G401.6 (cell line): ENCODE results near the gene CFAP61.
"Not testable (repeated sequence)": the region's sequence is repeated elsewhere in the genome, so short reads cannot be mapped to it uniquely, and the experiment has no call there.

ENCODE experiments used
- FAIRE-seq: peaks from 2 replicates; lab custom pipeline; 2012; peaks lifted over from hg19 to GRCh38; lab: Jason Lieb, UNC

CFAP61 gene

DNA sequence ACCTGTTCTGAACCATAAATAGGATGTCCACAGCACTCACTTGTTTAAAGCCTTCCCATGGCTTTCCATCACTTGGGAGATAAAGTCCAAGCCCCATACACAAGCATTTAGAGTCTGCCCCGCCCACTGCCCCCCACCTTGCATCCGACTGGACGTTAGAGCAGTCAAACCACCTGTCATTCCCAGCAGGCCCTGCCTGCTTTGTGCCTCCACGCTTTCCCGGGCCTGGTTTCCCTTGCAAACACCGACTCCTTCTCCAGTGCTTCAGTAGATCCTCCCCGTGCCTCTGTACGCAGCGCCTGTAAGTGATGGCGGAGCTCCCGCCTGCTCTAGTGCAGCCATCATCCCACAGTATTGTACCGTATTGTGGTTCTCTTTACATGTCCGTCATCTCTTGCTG lies 277.2 kb downstream of the CFAP61 start:
- no peak for FAIRE-seq

DNA sequence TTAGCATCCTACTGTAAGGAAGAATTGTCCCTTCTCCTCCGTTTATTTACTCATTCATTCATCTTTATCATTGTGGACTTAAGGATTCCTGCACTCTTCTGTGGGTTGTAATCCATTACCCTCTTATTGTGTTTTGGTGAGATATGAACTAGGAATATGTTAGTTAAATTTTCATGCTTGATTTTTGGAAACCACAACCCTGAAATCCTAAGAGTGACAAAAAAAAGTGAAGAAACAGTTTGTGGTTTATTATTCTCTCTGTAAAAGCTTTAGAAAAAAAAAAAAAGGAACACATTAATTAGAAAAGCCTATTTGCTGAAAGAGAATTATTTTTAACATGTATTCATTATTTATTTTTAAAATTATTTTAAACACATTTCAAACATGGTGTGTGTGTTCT lies 278.8 kb downstream of the CFAP61 start:
- no peak for FAIRE-seq

DNA sequence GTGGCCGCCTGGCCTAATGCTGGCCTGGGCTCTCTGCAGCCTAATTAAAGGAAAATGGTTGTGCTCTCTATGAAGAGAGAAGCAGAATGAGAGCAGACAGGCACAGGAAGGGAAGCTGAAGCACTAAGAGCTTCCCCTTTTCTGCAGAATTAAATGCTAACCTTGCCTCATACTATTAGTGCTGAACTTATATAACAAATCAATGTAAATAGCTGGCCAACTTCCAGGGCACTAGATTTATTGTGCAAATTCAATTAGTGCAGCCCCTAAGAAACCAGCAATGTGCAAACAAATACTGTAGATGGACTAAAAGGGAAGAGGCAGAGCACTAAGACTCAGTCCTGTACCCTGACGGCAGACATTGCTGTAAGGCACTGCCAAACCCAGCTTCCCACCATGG lies 279.5 kb downstream of the CFAP61 start:
- FAIRE-seq, result no peak

DNA sequence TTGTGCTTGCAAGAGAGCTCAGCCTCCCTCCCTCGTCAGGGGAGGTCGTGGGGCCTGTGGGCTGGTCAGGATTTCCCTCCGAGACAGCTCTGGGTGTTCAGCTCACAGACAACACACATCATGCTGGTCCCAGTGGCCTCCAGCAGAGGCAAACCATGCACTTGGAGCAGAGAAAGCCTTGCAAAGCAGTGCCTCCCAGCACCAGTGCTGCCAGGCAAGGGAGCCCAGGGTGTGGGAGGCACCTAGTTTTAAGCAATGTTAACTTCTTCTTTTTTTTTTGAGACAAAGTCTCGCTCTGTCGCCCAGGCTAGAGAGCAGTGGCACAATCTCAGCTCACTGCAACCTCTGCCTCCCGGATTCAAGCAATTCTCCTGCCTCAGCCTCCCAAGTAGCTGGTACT lies 281.5 kb downstream of the CFAP61 start:
- no peak for FAIRE-seq

DNA sequence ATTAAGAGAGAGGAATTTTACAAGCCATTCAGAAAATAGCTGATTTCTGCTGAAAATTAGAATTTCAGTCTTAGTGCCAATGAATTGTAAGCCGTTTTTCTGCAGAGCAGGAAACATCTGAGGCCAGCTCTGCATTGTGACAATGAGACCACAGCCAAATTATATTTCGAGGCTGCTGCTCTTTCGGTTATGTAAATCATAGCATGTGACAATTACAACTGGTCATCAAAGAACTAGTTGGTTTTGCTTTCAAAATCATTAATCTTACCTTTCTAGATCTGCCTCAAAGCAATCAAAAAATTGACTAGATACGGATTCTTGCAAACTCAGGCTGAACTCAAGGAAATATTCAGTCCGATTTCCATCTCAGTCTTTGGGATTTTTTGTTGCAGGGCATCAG lies 282.2 kb downstream of the CFAP61 start:
- no peak for FAIRE-seq

DNA sequence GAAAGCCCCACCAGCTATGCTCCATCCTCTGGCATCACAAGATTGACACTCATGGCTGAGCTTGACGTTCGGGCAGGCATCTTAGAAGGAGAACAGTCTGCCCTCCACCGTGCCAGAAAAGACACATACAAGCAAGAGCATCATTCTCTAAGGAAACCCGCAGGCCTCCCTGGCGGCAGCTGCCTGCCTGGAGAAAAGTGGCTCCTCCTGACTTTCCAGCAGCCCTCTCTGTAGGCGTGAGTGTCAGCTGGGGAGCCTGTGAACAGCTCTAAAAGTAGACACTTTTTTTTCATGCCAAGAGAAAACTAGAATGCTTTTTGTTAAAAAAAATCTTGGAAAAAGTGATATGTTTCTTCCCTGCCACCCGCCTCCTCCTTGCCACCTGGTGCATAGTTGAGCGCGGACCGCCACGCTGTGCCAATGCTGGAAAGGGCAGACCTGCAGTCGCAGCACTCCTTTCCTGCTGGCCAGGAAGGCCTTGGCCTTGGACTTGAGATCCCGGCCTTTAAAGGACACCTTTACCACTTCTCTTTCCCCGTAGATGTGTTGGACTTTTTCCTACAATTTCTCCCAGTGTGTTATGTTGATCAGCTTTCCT lies 285.9 kb downstream of the CFAP61 start:
- FAIRE-seq, result no peak

DNA sequence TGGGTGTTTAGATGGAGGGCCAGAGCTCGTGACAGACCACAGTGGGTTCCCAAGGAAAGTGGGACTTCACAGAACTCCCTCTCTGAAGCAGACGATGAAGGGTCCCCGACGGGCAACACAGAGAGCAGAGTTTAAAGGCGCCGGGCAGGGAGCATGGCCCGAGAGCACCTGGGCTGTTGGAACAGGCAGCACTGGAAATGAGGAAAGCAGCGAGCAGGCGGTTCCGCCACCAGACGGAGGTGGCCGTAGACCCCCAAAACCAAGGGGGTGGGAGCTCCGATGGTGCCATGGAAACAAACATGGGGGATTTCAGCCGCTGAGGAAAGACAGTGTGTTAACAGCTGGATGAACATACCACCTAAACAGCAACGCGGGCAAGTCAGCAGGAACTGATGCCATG lies 288.1 kb downstream of the CFAP61 start:
- no peak for FAIRE-seq

DNA sequence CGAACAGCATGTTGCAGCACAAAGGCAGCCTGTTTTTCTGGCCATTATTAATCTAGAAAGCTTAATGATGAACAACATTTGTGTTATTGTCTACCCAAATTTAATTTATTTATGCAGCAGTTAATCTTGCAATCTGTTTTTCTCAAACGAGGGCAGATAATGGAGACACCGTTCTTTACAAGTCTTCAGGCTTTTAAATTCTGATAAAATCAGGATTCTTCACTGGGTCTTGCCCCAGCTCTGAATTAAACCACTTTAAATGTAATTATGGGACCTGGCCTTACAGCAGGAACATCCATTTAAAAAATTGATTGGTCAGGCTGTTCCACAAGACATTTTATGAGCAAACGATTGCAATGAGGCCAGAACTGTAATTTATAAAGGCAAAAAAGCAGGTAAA lies 289.0 kb downstream of the CFAP61 start:
- no peak for FAIRE-seq

DNA sequence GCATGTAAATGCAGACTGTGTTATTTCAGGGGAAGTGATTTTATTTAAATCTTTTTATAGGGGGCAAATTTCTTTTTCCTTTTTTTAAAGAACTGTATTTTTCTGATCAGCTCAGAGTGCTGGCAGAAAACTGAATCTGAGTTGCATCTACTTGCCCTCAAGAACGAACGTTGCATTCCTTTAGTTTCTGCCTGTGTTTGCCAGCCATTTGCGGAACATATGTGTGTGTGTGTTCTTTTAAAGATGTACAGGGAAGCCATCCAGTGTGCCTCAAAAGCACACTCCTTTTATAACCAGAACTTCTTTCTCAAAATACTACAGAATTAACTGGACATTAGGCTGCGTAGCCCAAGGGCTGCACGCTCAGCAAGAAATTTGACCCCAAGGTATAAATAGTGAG lies 289.7 kb downstream of the CFAP61 start:
- no peak for FAIRE-seq

DNA sequence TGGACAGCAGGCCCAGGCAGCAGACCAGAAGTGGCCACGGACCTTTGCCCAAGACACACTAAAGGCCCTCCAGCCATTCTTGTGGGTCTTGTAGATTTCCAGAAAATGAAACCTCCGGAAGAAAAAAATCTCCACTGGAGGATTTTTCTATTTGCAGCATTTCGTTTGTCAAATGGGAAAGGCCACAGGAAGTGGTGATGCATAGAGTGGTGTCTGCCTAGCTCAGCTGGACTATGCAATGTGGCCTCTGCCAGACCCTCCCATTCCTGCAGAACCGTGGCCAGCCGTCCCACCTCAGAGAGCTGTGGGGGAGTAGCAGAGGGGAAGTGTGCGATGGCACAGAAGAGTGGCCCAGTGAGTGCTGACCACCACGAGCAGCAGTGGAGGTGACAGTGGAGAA lies 291.6 kb downstream of the CFAP61 start:
- no peak for FAIRE-seq

DNA sequence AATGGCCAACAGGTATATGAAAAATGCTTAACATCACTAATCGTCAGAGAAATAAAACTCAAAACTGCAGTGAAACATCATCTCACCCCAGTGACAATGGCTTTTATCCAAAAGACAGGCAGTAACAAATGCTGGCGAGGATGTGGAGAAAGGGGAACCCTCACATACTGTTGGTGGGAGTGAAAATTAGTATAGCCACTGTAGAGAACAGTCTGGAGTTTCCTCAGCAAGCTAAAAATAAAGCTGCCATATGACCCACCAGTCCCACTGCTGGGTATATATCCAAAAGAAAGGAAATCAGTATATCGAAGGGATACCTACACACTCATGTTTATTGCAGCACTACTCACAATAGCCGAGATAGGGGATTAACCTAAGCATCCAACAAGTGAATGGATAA lies 292.1 kb downstream of the CFAP61 start:
- FAIRE-seq, result no peak

DNA sequence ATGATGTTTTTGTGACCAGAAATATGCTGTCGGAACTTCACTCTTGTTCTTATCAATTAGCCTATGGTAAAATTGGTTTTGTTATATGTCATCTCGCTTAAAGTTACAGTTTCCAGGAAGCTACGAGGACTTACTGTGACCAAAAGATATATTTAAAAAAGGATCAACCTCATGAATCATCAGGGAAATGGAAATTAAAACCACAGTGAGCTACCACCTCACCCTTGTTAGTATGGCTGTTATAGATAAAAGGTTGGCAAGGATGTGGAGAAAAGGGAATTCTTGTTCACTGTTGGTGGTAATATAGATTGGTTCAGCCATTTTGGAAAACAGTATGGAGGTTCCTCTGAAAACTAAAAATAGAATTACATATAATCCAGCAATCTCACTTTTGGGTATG lies 301.2 kb downstream of the CFAP61 start:
- FAIRE-seq, result no peak

DNA sequence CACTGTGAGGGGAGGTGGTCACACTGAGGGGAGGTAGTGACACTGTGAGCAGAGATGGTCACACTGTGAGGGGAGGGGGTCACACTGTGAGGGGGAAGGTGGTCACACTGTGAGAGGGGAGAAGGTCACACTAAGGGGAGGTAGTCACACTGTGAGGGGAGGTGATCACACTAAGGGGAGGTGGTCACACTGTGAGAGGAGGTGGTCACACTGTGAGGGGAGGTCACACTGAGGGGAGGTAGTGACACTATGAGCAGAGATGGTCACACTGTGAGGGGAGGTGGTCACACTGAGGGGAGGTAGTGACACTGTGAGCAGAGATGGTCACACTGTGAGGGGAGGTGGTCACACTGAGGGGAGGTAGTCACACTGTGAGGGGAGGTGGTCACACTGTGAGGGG lies 303.2 kb downstream of the CFAP61 start:
- not testable (repeated sequence) for FAIRE-seq

DNA sequence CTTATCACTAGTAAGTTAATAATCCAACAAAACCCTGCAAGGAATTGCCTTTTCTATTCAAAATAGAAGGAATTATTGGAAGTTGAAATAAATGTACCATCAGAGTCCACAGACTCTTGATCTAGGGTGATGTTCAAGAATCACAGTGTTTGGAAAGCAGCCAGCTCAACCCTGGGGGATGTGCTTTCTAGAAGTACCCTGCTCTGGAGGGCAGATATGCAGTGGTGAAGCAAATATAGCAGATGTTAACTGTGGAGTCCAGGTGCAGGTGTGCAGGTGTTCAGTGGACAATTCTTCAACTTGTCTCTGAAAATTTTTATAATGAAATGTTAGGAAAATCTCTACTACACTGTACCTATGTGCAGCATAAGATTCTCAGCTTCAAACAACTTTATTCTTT lies 306.5 kb downstream of the CFAP61 start:
- no peak for FAIRE-seq

DNA sequence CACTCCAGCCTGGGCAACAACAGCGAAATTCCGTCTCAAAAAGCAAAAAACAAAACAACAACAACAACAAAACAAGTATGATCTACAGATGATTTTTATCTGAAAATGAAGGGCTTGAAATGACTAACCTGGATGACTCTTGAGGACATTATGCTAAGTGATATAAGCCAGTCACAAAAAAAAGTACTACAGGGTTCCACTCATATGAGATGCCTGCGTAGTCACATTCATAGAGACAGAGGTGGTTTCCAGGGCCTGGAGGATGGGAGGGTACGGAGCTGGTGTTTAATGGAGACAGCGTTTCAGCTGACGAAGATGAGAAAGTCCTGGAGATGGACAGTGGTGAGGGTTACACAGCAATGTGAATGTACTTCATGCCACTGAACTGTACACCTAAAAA lies 307.3 kb downstream of the CFAP61 start:
- no peak for FAIRE-seq

DNA sequence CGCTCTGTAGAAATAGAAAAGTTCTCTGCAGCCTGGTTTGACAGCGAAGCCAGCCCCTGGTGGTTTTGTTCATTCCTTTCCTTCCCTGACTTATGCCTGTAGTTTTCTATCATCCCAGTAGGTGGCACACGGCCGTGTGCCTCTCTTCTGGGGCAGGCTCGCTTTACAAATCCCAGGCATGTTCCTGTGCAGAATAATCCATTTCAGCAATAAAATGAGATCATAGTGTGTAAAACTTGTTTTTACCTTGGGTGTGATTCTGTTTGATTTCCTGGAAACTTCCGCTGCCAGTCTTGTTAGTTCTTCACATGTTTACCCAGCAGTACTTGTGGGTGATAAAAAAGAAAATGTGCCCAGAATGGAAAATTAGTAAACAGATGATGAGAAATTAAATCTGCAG lies 308.1 kb downstream of the CFAP61 start:
- FAIRE-seq, result peak; percentile 86

DNA sequence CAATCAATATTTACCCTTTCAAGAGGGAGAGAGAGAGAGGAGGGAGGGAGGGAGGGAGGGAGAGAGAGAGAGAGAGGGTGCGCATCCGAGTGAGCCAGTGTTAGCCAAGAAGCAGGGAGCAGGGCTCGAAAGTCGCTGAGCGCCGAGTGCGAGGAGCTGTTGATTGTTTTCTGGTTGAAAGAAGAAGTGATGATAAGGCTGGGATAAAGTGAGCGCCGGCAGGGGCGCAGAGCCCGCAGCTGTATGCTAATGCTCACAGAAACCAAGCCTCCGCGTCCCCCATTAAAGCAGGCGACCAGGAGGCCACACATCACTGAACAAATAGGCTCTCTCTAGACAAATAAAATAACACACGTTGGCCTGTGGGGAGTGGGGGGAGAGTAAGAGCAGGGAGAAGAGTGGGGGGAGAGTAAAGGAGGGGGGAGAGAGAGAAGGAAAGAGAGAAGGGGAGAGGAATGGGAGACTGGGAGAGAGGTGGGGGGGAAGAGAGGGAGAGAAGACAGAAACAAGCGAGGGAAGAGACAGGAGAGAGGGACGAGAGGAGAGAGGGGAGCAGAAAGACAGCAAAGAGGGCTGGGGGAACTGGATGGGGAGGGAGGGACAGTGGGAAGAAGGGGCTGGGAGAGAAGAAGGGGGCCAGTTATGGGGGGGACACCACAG lies 310.6 kb downstream of the CFAP61 start:
- no peak for FAIRE-seq

DNA sequence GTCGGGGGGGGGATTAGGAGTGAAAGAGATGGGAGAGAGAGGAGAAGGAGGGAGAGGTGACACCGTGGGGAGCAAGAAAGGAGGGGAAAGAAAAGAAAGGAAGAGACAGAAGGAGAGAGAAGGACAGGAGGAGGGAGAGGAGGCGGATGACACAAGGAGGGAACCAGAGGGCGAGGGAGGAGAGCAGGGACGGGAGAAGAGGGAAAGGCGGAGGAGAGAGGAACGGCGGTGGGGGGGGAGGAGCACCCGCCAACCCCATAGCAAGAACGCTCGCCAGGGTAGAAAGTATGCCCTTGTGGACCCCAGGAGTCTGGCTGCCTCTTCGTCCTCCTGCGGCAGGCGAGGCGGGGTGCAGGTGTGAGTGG lies 311.1 kb downstream of the CFAP61 start:
- FAIRE-seq, result no peak

DNA sequence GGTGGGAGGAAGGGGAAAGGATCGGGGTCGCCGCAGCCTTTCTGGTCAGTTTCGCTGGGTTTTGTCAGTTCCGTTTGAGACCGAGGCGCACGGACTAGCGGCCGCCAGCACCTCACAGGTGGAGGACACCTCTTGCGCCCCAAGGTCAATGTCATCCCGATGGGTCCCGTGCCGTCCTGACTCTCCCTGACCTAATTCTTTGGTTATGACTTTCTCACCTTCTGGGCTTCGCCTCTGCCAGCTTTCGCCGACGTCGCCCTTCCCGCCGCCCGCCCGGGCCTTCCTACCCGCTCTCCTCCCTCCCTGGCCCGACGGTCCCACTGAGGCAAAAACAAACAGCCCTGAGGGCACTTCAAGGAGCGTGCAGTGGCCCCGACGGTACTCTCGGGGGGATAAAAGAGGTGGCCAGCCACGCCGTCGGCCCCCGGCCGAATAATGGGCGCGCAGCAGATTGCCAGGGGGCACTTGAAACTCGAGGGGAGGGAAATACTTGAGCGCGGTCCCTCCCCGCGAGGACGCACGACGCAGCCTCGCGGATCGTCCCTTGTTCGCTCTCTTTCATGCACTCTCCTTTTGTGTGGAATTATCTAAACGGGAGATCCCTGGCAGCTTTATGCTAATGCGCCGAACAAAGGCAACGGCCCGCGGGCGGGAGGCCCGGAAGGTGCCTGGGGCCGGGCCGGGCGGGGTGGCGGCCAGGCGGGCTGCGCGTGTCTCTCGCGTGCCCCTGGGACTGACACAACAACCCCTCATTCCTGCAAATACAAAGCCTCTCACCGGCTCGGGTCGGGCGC lies 311.7 kb downstream of the CFAP61 start:
- FAIRE-seq, result no peak

DNA sequence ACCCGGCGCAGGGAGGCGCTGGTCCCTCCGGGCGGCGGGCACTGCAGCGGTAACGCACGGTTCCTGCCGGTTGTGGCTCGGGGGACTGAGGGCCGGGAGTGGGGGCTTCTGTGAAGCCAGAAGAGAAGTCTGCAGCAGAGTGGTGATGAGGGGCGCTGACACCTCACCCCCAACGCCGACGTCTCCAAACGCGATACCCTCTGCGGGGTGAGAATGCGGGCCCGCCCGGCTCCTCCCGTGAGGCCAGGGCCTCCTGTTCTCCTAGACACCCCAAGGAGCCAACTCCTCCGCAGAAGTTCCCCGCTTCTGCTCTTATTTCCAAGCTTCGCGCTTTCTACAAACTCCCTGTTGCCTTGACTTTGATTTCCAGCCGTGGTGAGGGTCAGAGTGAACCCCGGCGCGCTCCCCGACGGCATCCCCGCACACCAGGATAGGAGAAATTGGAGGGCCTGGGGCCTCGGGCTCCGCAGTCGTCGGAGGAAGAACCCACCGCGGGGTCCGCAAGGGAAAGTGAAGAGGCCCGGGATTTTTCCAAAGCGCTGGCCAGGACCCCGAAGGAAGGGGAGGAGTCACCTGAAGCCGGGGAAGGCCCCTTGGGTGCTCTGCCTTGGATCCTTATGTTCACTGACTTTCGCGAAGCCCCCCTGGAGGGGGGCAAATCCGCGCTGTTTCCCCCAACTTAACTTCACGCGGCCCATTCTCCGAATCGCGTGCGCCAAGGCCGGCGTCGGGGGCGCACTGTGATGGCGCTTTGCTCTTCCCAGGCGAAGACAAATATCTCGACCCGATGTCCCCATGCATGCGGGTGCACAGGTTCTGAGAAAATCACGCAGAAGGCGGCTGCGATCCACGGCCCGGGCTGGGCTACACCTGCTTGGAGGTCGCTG lies 312.5 kb downstream of the CFAP61 start:
- no peak for FAIRE-seq

DNA sequence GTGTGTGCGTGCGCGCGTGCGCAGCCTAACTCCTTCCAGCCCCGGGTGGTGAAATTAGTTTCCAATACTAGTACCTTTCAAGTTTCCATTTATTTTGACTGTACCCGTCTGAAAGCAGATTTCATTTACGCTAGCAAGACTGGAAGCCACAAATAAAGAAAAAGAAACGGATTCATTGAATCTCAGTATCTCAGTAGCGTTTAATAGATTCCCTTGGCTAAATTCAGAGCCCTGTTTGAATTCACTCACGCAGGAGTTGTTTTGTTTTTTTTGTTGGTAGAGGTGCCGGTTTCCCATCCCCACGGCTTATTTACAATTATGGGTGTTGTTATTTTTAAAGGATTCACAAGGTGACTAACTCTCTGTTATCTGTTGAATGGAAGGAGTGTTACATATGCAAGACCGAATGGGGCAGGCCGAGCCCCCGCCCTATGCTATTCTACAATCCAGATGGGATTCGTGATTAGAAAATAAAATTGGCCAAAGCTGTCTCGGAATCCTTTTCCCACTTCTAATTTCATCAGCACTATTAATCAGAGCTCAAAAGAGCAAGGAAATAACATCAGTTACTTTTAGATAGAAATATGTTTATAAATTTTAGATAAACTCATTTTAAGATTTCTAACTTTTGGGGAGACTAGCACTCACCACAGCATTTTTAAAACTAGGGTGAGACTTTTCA lies 313.3 kb downstream of the CFAP61 start:
- no peak for FAIRE-seq

DNA sequence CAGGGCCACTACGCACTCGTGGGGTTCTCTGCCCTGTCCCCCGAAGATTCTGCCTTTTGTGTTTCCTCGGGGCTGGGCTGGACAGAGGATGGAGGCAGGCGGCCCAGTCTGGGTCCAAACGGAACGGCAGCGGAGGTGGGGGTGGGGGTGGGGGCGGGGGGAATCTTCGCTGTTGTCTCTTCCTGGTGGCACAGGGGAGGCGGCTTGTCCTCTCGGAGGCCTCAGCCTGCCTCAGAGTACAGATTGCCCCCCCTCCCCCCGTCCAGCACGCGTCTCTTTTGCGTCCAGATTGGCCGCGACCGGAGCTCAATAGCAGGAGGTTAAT lies 314.2 kb downstream of the CFAP61 start:
- no peak for FAIRE-seq
